NB4 (cell line): ENCODE results near the gene PIPOX.

ENCODE experiments used
- CTCF ChIP-seq: IDR thresholded peaks from one replicate; pipeline ENCODE4 v1.5.1; 2012; ENCODE audit warnings: low read depth, low read length
- POLR2A ChIP-seq: IDR thresholded peaks from 2 replicates; pipeline ENCODE4 v1.6.1; 2011; ENCODE audit warnings: mild to moderate bottlenecking; ENCODE audit not compliant: insufficient read length; ENCODE audit errors: extremely low read depth

GRCh38 chr17:29039764-29040598 is 3.0 kb upstream of the PIPOX start:
- TF ChIP-seq CTCF (no peak), POLR2A (no peak)
